ENCODE data around the gene GZF1. TPM values are rescaled to one million over a fixed set of nuclear protein-coding genes. Genes with fewer than 3 reads are reported as not detected.

Gene GZF1
- total RNA-seq, 1 donor = 14.5 TPM

DNA sequence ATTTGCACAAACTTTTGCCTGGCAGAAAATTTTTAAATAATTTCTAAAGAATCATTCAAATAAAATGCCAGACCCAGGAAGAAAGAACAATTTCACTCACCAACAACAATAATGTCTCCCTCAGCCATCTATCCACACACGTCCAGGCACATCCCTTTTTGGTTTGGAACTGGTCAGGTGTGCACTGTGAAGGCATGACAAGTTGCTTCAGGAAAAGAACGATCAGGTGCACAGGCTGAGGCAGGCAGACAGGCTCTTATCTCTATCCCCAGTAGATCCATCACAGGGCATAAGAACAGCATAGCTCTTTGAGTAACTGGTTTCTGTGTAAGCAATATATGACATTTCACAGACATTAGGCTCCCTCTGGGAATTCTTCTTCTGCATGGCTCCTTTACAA is 29.5 kb upstream of the GZF1 start:
- no peak overlapping the region for H2AFZ ChIP-seq (ENCODE audit: low read length)
- TF ChIP-seq, protein P1, sequence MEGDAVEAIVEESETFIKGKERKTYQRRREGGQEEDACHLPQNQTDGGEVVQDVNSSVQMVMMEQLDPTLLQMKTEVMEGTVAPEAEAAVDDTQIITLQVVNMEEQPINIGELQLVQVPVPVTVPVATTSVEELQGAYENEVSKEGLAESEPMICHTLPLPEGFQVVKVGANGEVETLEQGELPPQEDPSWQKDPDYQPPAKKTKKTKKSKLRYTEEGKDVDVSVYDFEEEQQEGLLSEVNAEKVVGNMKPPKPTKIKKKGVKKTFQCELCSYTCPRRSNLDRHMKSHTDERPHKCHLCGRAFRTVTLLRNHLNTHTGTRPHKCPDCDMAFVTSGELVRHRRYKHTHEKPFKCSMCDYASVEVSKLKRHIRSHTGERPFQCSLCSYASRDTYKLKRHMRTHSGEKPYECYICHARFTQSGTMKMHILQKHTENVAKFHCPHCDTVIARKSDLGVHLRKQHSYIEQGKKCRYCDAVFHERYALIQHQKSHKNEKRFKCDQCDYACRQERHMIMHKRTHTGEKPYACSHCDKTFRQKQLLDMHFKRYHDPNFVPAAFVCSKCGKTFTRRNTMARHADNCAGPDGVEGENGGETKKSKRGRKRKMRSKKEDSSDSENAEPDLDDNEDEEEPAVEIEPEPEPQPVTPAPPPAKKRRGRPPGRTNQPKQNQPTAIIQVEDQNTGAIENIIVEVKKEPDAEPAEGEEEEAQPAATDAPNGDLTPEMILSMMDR (IDR thresholded peaks at IDR 0.05; ENCODE audit: extremely low read depth, low read depth, low read length) = no peak
- DNase-seq (ENCODE audit: insufficient read length, low spot score, missing footprints) = no peak
- H3K4me2 ChIP-seq (ENCODE audit: insufficient read depth, low read length) = no peak overlapping the region
- H4K20me1 ChIP-seq (ENCODE audit: insufficient read depth, low read length) = no peaks in the 10 kb centered on the region
- H3K4me3 ChIP-seq (ENCODE audit: insufficient read depth, low read length) = no peak overlapping the region
- H3K9me3 ChIP-seq (ENCODE audit: low read depth, low read length) = no peaks in the 10 kb centered on the region
- no peaks in the 10 kb centered on the region for H3K4me1 ChIP-seq (ENCODE audit: insufficient read depth, low read length)
- H3K79me2 ChIP-seq (ENCODE audit: insufficient read depth, low read length) = no peaks in the 10 kb centered on the region
- H3K27me3 ChIP-seq (ENCODE audit: insufficient read depth, low read length) = no peaks in the 10 kb centered on the region
- H3K36me3 ChIP-seq (ENCODE audit: insufficient read depth, low read length) = no peaks in the 10 kb centered on the region
- H3K27ac ChIP-seq (ENCODE audit: low read depth, low read length) = no peak overlapping the region

DNA sequence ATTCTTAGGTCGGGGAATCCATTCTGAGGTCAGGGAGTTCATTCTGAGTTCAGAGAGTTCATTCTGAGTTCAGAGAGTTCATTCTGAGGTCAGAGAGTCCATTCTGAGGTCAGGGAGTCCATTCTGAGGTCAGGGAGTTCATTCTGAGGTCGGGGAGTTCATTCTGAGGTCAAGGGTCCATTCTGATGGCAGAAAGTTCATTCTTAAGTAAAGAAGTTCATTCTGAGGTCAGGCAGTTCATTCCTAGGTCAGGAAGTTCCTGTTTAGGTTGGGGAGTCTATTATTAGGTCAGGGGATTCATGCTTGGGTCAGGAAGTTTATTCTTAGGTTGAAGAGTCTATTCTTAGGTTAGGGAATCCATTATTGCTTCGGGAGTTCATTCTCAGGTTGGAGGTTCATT is 27.9 kb upstream of the GZF1 start:
- no peaks in the 10 kb centered on the region for H3K4me1 ChIP-seq (ENCODE audit: insufficient read depth, low read length)
- no peaks in the 10 kb centered on the region for H3K27me3 ChIP-seq (ENCODE audit: insufficient read depth, low read length)
- H3K4me2 ChIP-seq (ENCODE audit: insufficient read depth, low read length) = no peak overlapping the region
- no peak overlapping the region for H2AFZ ChIP-seq (ENCODE audit: low read length)
- no peaks in the 10 kb centered on the region for H4K20me1 ChIP-seq (ENCODE audit: insufficient read depth, low read length)
- no peaks in the 10 kb centered on the region for H3K79me2 ChIP-seq (ENCODE audit: insufficient read depth, low read length)
- TF ChIP-seq, protein P1 (IDR thresholded peaks at IDR 0.05; ENCODE audit: extremely low read depth, low read depth, low read length) = no peak
- H3K36me3 ChIP-seq (ENCODE audit: insufficient read depth, low read length) = no peaks in the 10 kb centered on the region
- no peak overlapping the region for H3K27ac ChIP-seq (ENCODE audit: low read depth, low read length)
- no peaks in the 10 kb centered on the region for H3K9me3 ChIP-seq (ENCODE audit: low read depth, low read length)
- H3K4me3 ChIP-seq (ENCODE audit: insufficient read depth, low read length) = no peak overlapping the region
- no peak for DNase-seq (ENCODE audit: insufficient read length, low spot score, missing footprints)

DNA sequence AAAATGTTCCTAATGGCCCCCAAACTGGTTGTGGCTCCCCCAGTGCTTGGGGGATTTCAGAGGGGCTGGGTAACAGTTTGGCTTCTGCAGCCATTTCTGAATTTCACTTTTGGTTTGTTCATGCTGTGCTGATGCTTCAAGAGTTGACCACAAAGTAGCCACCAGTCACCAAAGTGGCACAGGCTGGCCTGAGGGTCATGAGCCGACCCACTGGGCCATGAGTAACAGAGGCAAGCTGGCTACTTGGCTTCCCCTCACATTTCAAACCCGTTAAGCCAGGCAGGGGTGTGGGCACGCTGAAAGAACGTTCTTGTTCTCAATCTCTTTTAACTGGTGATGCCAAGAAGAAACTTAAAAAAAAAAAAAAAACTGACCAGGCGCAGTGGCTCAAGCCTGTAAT is 26.5 kb upstream of the GZF1 start:
- DNase-seq (ENCODE audit: insufficient read length, low spot score, missing footprints) = no peak
- Histone ChIP-seq H3K4me3 (ENCODE audit: insufficient read depth, low read length) (no peak overlapping the region), H3K4me2 (ENCODE audit: insufficient read depth, low read length) (no peak overlapping the region), H3K9me3 (ENCODE audit: low read depth, low read length) (no peaks in the 10 kb centered on the region), H4K20me1 (ENCODE audit: insufficient read depth, low read length) (no peaks in the 10 kb centered on the region), H3K79me2 (ENCODE audit: insufficient read depth, low read length) (no peaks in the 10 kb centered on the region), H3K36me3 (ENCODE audit: insufficient read depth, low read length) (no peaks in the 10 kb centered on the region), H2AFZ (ENCODE audit: low read length) (no peak overlapping the region), H3K4me1 (ENCODE audit: insufficient read depth, low read length) (no peaks in the 10 kb centered on the region), H3K27me3 (ENCODE audit: insufficient read depth, low read length) (no peaks in the 10 kb centered on the region), H3K27ac (ENCODE audit: low read depth, low read length) (no peak overlapping the region)
- TF ChIP-seq, protein P1 (IDR thresholded peaks at IDR 0.05; ENCODE audit: extremely low read depth, low read depth, low read length) = no peak

DNA sequence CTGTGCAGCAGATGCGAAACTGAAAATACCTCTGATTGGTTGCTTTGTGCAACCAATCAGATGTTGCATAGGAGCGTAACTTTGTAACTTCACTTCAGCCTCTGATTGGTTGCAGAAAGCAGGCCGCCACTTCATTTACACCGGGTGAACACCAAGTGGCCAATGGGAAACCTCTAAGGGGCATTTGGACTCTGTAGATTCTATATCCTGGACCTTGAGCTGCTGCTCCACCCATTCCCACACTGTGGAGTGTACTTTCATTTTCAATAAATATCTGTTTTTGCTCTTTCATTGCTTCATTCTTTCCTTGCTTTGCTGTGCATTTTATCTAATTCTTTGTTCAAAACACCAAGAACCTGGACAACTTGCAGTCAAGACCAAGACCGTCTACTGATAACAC is 25.5 kb upstream of the GZF1 start:
- H3K4me3 ChIP-seq (ENCODE audit: insufficient read depth, low read length) = no peak overlapping the region
- H3K4me2 ChIP-seq (ENCODE audit: insufficient read depth, low read length) = no peak overlapping the region
- H3K36me3 ChIP-seq (ENCODE audit: insufficient read depth, low read length) = no peaks in the 10 kb centered on the region
- H3K4me1 ChIP-seq (ENCODE audit: insufficient read depth, low read length) = no peaks in the 10 kb centered on the region
- peaks cover 5% of the 10 kb centered on the region for H3K27me3 ChIP-seq (ENCODE audit: insufficient read depth, low read length)
- DNase-seq (ENCODE audit: insufficient read length, low spot score, missing footprints) = no peak
- H2AFZ ChIP-seq (ENCODE audit: low read length) = no peak overlapping the region
- no peaks in the 10 kb centered on the region for H3K9me3 ChIP-seq (ENCODE audit: low read depth, low read length)
- no peaks in the 10 kb centered on the region for H4K20me1 ChIP-seq (ENCODE audit: insufficient read depth, low read length)
- TF ChIP-seq, protein P1 (IDR thresholded peaks at IDR 0.05; ENCODE audit: extremely low read depth, low read depth, low read length) = no peak
- H3K79me2 ChIP-seq (ENCODE audit: insufficient read depth, low read length) = no peaks in the 10 kb centered on the region
- H3K27ac ChIP-seq (ENCODE audit: low read depth, low read length) = no peak overlapping the region
